Measurements from ENCODE around the gene CASZ1. TPM values are rescaled to one million over a fixed set of nuclear protein-coding genes. Genes with fewer than 3 reads are reported as not detected.
A peak's percentile ranks its signal among the peaks of the same experiment; 100 is the strongest.

The CASZ1 gene
- total RNA-seq, 1 donor from 2014 or later, result 3.4 TPM

- Mint-ChIP-seq H3K4me1 (peaks cover 36% of the 10 kb centered on the region), H3K4me3 (no peak overlapping the region), H3K9me3 (no peaks in the 10 kb centered on the region), H3K27me3 (ENCODE audit: insufficient read depth, low read depth) (peaks cover 30% of the 10 kb centered on the region), H3K36me3 (no peaks in the 10 kb centered on the region), H3K27ac (peak overlapping the region; percentile 57)
- no peaks in the 10 kb centered on the region for H3K9me3 ChIP-seq (ENCODE audit: low read depth)
- no peak for DNase-seq (ENCODE audit: low spot score)
- H4K20me1 ChIP-seq (ENCODE audit: low read depth), result no peaks in the 10 kb centered on the region
- peaks cover 27% of the 10 kb centered on the region for H3K4me1 ChIP-seq
- no peak overlapping the region for H3K9ac ChIP-seq
- H3K4me3 ChIP-seq, result no peak overlapping the region
- H2AFZ ChIP-seq (replicated peaks), result no peak overlapping the region
- peaks cover 8% of the 10 kb centered on the region for H3K27me3 ChIP-seq
- H3K4me2 ChIP-seq, result no peak overlapping the region
- H3F3A ChIP-seq (ENCODE audit: low read depth), result peaks cover 22% of the 10 kb centered on the region
- H3K79me2 ChIP-seq (ENCODE audit: low read depth), result no peaks in the 10 kb centered on the region
- H3K27ac ChIP-seq, result no peak overlapping the region
- TF ChIP-seq CTCF (IDR thresholded peaks at IDR 0.05) (no peak), EZH2phosphoT487 (IDR thresholded peaks at IDR 0.05) (no peak), EZH2 (IDR thresholded peaks at IDR 0.05) (no peak)
- no peaks in the 10 kb centered on the region for H3K36me3 ChIP-seq
These were observed 33.6 kb upstream of the CASZ1 start for GRCh38 chr1:10829965-10830515.

GRCh38 chr1:10829067-10829818, 32.8 kb upstream of the CASZ1 start:
- no peaks in the 10 kb centered on the region for H3K9me3 Mint-ChIP-seq
- no peaks in the 10 kb centered on the region for H3K9me3 ChIP-seq (ENCODE audit: low read depth)

More at GRCh38 chr1:10829067-10829818, 32.8 kb upstream of the CASZ1 start:
- Histone ChIP-seq H3K9ac (no peak overlapping the region), H3K4me1 (peaks cover 20% of the 10 kb centered on the region), H3K27me3 (peaks cover under 1% of the 10 kb centered on the region), H3K79me2 (ENCODE audit: low read depth) (no peaks in the 10 kb centered on the region), H3F3A (ENCODE audit: low read depth) (peaks cover 14% of the 10 kb centered on the region), H3K4me3 (no peak overlapping the region), H3K27ac (no peak overlapping the region), H3K4me2 (peak overlapping the region; percentile 18), H2AFZ (replicated peaks) (no peak overlapping the region), H4K20me1 (ENCODE audit: low read depth) (no peaks in the 10 kb centered on the region), H3K36me3 (no peaks in the 10 kb centered on the region)
- TF ChIP-seq EZH2 (IDR thresholded peaks at IDR 0.05) (no peak), EZH2phosphoT487 (IDR thresholded peaks at IDR 0.05) (no peak), CTCF (IDR thresholded peaks at IDR 0.05) (no peak)
- Mint-ChIP-seq H3K4me1 (peaks cover 31% of the 10 kb centered on the region), H3K27ac (peak overlapping the region; percentile 1), H3K36me3 (no peaks in the 10 kb centered on the region), H3K27me3 (ENCODE audit: insufficient read depth, low read depth) (peaks cover 26% of the 10 kb centered on the region), H3K4me3 (peak overlapping the region; percentile 9)
- no peak for DNase-seq (ENCODE audit: low spot score)

All from neural progenitor cell (in vitro differentiated cells).